Raji (cell line): ENCODE measurements around the gene FOSL2.

Experiments
- POLR2A ChIP-seq: IDR thresholded peaks from 2 replicates; pipeline ENCODE4 v1.6.1; 2011; ENCODE audit warnings: low read depth, low read length, control low read depth; ENCODE audit not compliant: insufficient read depth

The FOSL2 gene

GRCh38 chr2:28407976-28408690, 15.5 kb downstream of the FOSL2 start:
- TF ChIP-seq POLR2A = no peak

GRCh38 chr2:28408764-28409599, 16.3 kb downstream of the FOSL2 start:
- TF ChIP-seq POLR2A = no peak

- TF ChIP-seq POLR2A = no peak
Measured at GRCh38 chr2:28411166-28411755, 18.6 kb downstream of the FOSL2 start.

GRCh38 chr2:28411956-28412609, 19.4 kb downstream of the FOSL2 start:
- TF ChIP-seq POLR2A = no peak

- no peak for TF ChIP-seq POLR2A
Measured at GRCh38 chr2:28412625-28413151, 20.0 kb downstream of the FOSL2 start.

- TF ChIP-seq POLR2A = no peak
Measured at GRCh38 chr2:28413152-28413898, 20.7 kb downstream of the FOSL2 start.

GRCh38 chr2:28413899-28414295, 21.2 kb downstream of the FOSL2 start:
- TF ChIP-seq POLR2A = no peak

GRCh38 chr2:28414583-28414982, 21.9 kb downstream of the FOSL2 start:
- TF ChIP-seq POLR2A = no peak

GRCh38 chr2:28415010-28415409, 22.4 kb downstream of the FOSL2 start:
- TF ChIP-seq POLR2A = no peak

- no peak for TF ChIP-seq POLR2A
Measured at GRCh38 chr2:28415715-28416114, 23.1 kb downstream of the FOSL2 start.

GRCh38 chr2:28419003-28419402, 26.3 kb downstream of the FOSL2 start:
- no peak for TF ChIP-seq POLR2A

GRCh38 chr2:28419443-28420270, 27.0 kb downstream of the FOSL2 start:
- TF ChIP-seq POLR2A = no peak

GRCh38 chr2:28420722-28421121, 28.1 kb downstream of the FOSL2 start:
- TF ChIP-seq POLR2A = no peak
